Activated naive CD4-positive, alpha-beta T cell treated with anti-CD3 and anti-CD28 coated beads, Interleukin-2, amount 50 U/mL, for 72 hours (primary cell): ENCODE data around the gene ESPL1. TPM values are rescaled to one million over a fixed set of nuclear protein-coding genes. Genes with fewer than 3 reads are reported as not detected.

Experiments used
- ATAC-seq, 2 donors: fragments of 150-1000 bp; cut with Tn5 transposase; 2 replicates each; pipeline ENCODE4 v1.10.0; 2021; ENCODE audit warnings: mild to moderate bottlenecking in 2 of 2, moderate library complexity in 2 of 2
- DNase-seq, 2 donors: peaks; one replicate each; pipeline ENCODE4 v3.0.0; 2021 to 2022; ENCODE audit warnings: low spot score in 2 of 2
- H3K27ac Mint-ChIP-seq, 2 donors: one replicate each; pipeline ENCODE4 v1.8.0; 2022; ENCODE audit warnings: mild to moderate bottlenecking in 2 of 2, mixed read lengths in 2 of 2
- H3K36me3 Mint-ChIP-seq, 2 donors: one replicate each; pipeline ENCODE4 v1.8.0; 2022; ENCODE audit warnings: mixed read lengths in 2 of 2
- H3K9me3 Mint-ChIP-seq, 2 donors: one replicate each; pipeline ENCODE4 v1.8.0; 2022; ENCODE audit warnings: mixed read lengths in 2 of 2
- total RNA-seq, 2 donors: library from RNA; stranded (reverse); gene quantifications; one replicate each; pipeline ENCODE4 v1.2.3, GENCODE V29; 2022

ESPL1 gene
- total RNA-seq, 2 donors from 2014 or later, result 32.8 to 76.3 TPM

- ATAC-seq, result no peak
- no peak within 1 kb of the TSS for H3K27ac Mint-ChIP-seq
- no peak for DNase-seq
- no peaks in the 10 kb centered on the region for H3K9me3 Mint-ChIP-seq
- H3K36me3 Mint-ChIP-seq, result no peaks in the 10 kb centered on the region
Observed at GRCh38 chr12:53336181-53336681, 68.1 kb downstream of the ESPL1 start, which contains the start of gene SP7. Gene SP7 (minus strand): TSS chr12:53336354. CDS start chr12:53335646, 708 bp downstream.

- Mint-ChIP-seq H3K27ac (no peak overlapping the region), H3K36me3 (no peaks in the 10 kb centered on the region), H3K9me3 (no peaks in the 10 kb centered on the region)
- ATAC-seq (no peak), DNase-seq (no peak)
Observed at GRCh38 chr12:53338017-53338416, 69.9 kb downstream of the ESPL1 start.

DNA sequence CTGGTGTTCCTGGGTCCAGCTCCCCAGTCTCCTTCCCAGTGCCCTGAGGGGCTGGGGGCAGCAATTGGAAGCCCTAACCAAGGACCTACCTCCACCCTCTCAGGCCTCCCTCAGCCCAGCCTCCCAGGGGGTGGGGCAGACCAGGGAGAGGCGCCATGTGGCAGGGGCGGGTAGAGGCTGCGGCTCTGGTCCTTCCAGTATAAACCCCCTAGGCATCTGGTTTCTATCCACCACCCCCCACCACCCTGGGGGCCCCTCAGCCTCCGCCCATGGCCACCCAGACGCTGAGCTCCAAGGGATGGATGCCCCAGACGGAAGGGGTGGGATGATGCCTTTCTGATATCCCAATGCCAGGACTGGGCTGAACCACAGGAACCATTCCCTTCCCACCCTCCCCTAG is 70.8 kb downstream of the ESPL1 start:
- Mint-ChIP-seq H3K9me3 (no peaks in the 10 kb centered on the region), H3K27ac (no peak overlapping the region), H3K36me3 (no peaks in the 10 kb centered on the region)
- no peak for DNase-seq
- ATAC-seq, result no peak

DNA sequence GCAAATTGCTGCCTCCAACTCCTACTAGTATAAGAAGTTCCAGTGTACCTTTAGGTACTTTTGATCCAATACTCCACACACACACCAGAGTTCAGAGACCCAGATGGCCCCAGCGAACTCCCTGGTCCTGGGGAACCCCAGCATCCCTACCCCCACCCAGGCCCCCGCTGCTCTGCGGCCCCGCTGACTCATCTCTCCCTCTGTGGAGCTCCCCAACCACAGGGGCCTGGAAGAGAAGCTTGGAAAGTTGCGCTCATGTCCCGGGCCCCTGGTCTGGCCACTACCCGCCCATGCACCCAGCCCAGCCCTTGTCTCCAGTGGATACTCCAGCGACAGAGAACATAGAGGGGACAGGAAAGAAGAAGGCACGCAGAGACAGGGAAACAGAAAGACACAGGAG is 72.3 kb downstream of the ESPL1 start:
- DNase-seq (no peak), ATAC-seq (no peak)
- H3K9me3 Mint-ChIP-seq, result no peaks in the 10 kb centered on the region
- H3K36me3 Mint-ChIP-seq, result no peaks in the 10 kb centered on the region
- H3K27ac Mint-ChIP-seq, result no peak overlapping the region

Other genes with a start within 250 kb of the ESPL1 start
- gene TNS2, start 218.2 kb upstream of the ESPL1 start, total RNA-seq, result 1 to 10 TPM; 1.2 to 2.1 TPM
- gene SPRYD3, start 188.9 kb upstream of the ESPL1 start, total RNA-seq, result 10 to 100 TPM; 19.2 to 22.2 TPM
- gene IGFBP6, start 170.6 kb upstream of the ESPL1 start, total RNA-seq, result 1 to 10 TPM; 1.5 to 3.6 TPM
- gene SOAT2, start 164.8 kb upstream of the ESPL1 start, total RNA-seq, result under 1 TPM; 0.35 to 0.59 TPM
- gene ZNF740, start 87.6 kb upstream of the ESPL1 start, total RNA-seq, result 10 to 100 TPM; 36.8 to 43.2 TPM
- gene CSAD, start 87.4 kb upstream of the ESPL1 start, total RNA-seq, result 10 to 100 TPM; 24.4 to 55.8 TPM
- 10 to 100 TPM; 71.4 to 76.3 TPM for gene ITGB7, start 61.0 kb upstream of the ESPL1 start, total RNA-seq
- gene RARG, start 36.1 kb upstream of the ESPL1 start, total RNA-seq, result 10 to 100 TPM; 15.5 to 23.5 TPM
- 100 to 1,000 TPM; 334 to 355 TPM for gene PFDN5, start 27.2 kb downstream of the ESPL1 start, total RNA-seq
- 10 to 100 TPM; 63.8 to 91.5 TPM for gene MYG1, start 31.4 kb downstream of the ESPL1 start, total RNA-seq
- gene AAAS, start 53.3 kb downstream of the ESPL1 start, total RNA-seq, result 10 to 100 TPM; 52.3 to 83.5 TPM
- gene SP7, start 68.1 kb downstream of the ESPL1 start, total RNA-seq, result not detected
- 100 to 1,000 TPM in 1 of 2 donors, 10 to 100 TPM in 1; 86.0 to 156 TPM for gene SP1, start 111.9 kb downstream of the ESPL1 start, total RNA-seq
- gene AMHR2, start 155.6 kb downstream of the ESPL1 start, total RNA-seq, result under 1 TPM in 1 of 2 donors, not detected in 1; 0.25 TPM
- gene PRR13, start 173.4 kb downstream of the ESPL1 start, total RNA-seq, result 100 to 1,000 TPM; 170 to 226 TPM
- gene PCBP2, start 183.8 kb downstream of the ESPL1 start, total RNA-seq, result 1,000 to 10,000 TPM in 1 of 2 donors, 100 to 1,000 TPM in 1; 786 to 1,016 TPM
- gene MAP3K12, start 231.2 kb downstream of the ESPL1 start, total RNA-seq, result 10 to 100 TPM in 1 of 2 donors, 1 to 10 TPM in 1; 9.5 to 21.7 TPM
- 10 to 100 TPM; 29.9 to 30.4 TPM for gene TARBP2, start 233.0 kb downstream of the ESPL1 start, total RNA-seq
- gene NPFF, start 239.2 kb downstream of the ESPL1 start, total RNA-seq, result not detected